T-helper 2 cell treated with Interferon-gamma antibody and Interleukin-4, amounts not matched to agents 100 ng/mL and 5 ng/mL, for 36 hours (primary cell): ENCODE results near the gene LILRA6. TPM values are rescaled to one million over a fixed set of nuclear protein-coding genes. Genes with fewer than 3 reads are reported as not detected.
"Not testable (repeated sequence)": the region's sequence is repeated elsewhere in the genome, so short reads cannot be mapped to it uniquely, and the experiment has no call there.

ENCODE experiments used
- intact Hi-C: fragments of 100-400 bp; cut with micrococcal nuclease; formaldehyde crosslinking; loops from one replicate; pipeline ENCODE4 v1.15.1; 2023
- total RNA-seq: library from RNA; stranded (reverse); gene quantifications from 2 replicates; pipeline ENCODE4 v1.2.3, GENCODE V29; 2022

Gene LILRA6
- total RNA-seq, result 0.20 TPM in 1 of 2 replicates, not detected in the other

DNA sequence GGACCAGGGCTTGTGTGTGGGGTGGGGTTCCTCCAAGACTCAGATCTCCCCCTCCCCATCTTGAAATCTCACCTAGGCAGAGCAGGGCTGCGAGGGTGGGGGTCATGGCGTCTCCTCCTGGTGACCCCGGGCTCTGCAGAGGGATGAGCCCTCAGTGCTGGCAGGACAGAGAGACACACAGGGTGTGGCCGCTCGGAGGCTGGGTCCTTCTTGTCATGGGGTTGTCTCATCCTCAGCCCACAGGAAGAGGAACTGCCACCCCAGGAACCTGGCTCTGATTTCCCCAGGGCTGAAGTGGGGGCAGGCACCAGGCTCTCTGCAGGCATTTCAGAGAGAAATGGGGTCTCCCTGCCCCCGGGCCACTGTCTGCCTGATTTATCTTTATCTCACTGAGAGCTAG is at the start of gene LILRA6:
TSS of gene LILRA6 (minus strand) at position 145 of the 400 bp plus-strand sequence.
- intact Hi-C loops, result not testable (repeated sequence)

GRCh38 chr19:54289160-54289559 is 46.6 kb upstream of the LILRA6 start:
- intact Hi-C loops, result not testable (repeated sequence)

DNA sequence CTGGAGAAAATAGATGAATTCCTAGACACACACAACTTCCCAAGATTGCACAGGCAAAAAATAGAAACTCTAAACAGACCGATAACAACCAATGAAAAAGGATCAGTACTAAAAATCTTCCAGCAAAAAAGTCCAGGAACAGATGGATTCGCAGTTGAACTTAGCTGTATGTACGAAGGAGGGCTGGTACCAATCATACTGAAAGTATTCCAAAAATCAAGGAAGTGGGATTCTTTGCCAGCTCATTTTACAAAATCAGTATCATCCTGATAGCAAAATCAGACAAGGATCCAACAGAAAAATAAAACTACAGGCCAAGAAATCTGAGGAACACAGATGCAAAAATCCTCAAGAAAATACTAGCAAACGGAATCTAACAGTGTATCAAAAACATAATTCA is 44.9 kb upstream of the LILRA6 start:
- intact Hi-C loops, result no loop called here

- intact Hi-C loops, result not testable (repeated sequence)
These were observed 43.7 kb upstream of the LILRA6 start for GRCh38 chr19:54286283-54286682.

- intact Hi-C loops, result not testable (repeated sequence)
These were observed 43.0 kb upstream of the LILRA6 start for GRCh38 chr19:54285427-54286056.

DNA sequence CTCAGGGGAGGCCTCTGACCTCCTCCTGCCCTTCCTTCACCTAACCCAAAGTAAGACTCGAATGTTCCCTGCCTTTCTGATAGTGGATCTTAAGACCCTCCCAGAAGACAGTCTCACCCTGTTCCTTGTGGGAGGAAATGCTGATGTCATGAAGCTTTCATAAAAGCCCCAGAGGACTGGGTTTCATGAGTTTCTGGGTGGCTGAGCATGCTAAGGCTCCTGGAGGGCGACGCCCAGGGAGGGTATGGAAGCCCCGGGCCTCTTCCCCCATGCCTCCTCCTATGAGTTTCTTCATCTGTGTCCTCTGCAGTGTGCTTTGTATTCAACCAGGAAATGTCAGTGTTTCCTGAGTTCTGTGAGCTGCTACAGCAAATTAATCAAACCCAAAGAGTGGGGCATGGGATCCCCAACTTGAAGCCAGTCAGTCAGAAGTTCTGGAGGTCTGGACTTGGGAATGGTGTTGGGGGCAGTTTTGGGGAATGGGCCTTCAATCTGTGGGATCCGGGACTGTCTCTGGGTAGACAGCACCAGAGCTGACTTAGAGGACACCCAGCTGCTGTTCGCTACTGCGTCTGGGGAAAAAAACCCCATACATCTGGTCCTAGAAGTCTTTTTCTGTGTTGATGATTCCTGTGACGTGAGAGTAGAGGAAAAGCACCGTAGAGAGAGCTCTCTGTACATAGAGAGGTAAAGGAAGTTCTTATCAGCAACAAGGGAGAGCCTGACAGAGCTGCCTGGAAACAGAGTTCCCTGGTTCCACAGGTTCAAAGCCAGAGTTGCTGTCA is 40.3 kb upstream of the LILRA6 start:
- intact Hi-C loops, result no loop called here

DNA sequence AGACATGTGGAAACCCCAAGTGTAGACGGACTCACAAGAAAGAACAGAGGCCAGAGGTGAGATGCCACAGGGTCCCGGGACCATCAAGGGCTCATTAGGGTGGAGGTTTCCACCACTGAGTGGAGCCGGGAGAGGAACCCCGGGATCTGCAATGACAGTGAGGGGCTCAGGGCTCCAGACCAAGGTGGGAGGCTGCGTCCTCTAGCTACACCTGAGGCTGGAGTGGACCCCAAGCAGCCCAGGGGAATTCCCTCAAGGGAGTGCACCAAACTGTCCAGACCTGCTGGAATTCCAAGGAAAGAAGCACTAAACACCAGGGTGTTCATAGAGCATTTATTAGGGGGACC is 39.1 kb upstream of the LILRA6 start:
- intact Hi-C loops, result not testable (repeated sequence)

DNA sequence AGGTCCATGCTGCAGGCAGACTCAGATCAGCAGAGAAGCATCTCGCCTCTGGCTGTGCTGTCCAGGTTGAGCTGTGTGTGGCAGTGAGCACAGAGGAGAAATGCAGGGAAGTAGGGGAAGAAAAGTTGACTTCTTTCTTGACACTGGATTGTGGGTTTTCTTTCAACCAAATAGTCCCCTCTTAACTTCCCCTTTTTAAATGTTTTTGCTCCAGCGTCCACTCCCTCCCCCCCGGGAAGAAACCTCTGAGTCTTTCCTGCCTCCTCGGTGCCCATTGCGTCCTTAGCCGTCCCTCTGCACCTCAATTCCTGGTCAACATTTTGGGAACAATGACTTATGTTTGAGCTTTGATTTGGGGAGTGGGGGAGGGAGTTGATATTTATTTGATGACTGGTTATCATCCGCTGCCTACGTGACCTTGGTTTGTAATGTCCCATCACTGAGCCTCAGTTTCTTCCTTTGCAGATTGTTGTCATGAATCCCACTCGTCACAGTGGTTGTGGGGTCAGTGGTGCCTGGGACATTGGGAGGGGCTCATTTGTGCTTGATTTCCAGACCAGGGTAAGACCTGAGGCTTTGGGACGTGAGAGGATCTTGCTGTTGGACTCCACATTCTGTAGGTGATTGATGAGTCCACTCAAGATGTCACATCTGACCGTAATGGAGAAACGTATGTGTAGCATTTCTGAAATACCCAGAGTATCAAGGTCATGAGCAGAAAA is 38.6 kb upstream of the LILRA6 start, which contains the start of gene LILRB2:
TSS of gene LILRB2 (minus strand) at position 104 of the 722 bp plus-strand sequence. CDS start 614 bp downstream, outside the sequence.
- intact Hi-C loops, result no loop called here

DNA sequence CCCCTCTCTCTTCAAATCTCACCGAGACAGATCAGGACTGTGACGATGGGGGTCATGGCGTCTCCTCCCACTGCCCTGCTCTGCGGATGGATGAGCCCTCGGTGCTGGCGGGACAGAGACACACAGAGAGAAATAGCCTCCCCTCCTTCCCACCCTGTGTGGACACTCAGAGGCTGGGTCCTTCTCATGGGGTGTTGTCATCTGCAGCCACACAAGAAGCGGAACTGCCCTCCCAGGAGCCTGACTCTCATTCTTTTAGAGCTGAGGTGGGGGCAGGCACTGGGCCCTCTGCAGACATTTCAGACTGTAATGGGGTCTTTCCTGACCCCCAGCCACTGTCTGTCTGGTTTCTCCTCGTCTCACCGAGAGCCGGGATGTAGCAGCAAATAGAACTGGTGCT is 37.9 kb upstream of the LILRA6 start:
- intact Hi-C loops, result not testable (repeated sequence)

DNA sequence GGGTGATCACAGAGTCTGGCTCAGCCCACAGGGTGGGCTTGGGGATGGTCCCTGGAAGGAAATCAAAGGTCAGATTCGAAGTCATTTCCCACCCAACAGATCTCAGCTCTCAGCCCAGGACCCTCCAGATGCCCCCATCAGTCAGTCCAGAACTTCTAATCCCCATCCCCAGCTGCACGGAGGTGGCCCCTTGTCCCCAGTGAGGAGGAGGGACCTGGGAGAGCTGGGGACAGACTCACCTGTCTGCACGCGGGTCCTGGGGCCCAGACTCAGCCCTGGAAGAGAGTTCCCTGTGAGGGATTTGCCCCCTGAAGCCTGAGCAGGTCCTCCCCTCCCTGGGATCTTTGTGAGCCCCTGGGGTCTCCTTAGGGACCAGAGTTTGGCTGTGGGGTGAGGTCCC is 37.4 kb upstream of the LILRA6 start:
- intact Hi-C loops, result not testable (repeated sequence)

DNA sequence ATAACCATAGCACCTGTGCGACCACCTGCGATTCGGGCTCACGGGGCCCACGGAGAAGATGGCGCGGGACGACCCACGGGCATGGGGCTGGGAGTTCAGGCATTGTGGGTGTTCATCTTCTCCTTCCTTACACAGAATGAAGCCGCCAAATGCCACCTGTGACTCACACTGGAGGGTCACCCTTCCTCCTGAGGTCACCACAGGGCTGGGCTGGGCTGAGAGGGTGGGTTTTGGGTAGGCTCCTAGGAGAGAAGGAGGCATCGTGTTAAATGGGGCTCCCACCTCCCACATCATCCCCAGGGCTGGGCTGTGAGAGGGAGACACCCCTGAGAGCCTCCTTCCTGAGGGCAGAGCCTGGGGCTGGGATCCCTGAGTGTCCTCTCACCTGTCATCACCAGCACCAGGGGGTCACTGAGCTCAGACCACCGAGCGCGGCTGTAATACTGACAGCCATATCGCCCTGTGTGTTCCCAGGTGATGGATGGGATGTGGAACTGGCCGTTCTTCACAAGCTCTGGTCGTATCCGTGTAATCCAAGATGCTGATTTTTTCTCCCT is 36.9 kb upstream of the LILRA6 start:
- intact Hi-C loops, result no loop called here

GRCh38 chr19:54278571-54279195 is 36.1 kb upstream of the LILRA6 start:
- intact Hi-C loops, result not testable (repeated sequence)

GRCh38 chr19:54278056-54278455 is 35.5 kb upstream of the LILRA6 start:
- intact Hi-C loops, result not testable (repeated sequence)

DNA sequence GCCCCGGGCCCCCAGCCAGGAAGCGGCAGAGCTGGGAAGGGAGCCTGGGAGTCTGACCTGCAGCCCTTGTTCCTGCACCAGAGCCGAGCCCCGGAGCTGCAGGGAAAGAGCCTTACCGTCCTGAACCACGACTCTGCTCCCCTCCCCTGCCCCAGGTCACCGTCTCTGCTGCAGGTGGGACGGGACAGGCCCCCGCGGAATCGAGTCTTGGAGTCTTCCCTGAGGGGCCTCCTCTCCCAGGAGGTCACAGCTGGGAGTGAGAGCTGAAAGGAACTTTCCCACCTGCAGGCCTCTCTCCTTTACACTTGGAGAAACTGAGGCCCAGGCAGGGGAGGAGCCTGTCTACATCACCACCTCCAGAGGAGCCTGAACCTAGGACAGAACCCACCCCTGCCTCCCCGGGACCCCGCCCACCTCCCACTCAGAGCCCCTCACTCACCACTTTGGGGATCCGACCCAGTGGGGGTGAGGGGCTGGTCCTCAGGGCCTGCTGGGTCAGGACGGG is 34.6 kb upstream of the LILRA6 start:
- intact Hi-C loops, result not testable (repeated sequence)

DNA sequence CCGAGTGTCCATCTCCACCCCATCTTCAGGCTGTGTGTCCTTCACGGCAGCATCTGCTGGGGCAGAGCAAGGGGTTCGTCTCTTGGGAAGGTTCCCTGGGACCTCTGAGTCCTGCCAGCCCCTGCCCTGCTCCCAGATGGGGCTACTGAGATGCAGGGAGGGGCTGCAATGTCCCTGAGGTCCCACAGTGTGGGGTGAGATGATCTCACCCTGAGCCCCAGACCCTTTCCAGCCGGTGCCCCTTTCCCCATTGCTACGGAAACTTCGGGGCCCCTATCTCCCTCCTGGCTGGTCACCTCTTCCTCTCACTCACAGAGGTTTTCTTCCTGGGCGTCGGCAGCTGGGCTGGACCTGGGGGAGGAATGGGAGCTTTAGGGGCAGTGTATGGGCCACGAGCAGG is 33.4 kb upstream of the LILRA6 start:
- intact Hi-C loops, result no loop called here

DNA sequence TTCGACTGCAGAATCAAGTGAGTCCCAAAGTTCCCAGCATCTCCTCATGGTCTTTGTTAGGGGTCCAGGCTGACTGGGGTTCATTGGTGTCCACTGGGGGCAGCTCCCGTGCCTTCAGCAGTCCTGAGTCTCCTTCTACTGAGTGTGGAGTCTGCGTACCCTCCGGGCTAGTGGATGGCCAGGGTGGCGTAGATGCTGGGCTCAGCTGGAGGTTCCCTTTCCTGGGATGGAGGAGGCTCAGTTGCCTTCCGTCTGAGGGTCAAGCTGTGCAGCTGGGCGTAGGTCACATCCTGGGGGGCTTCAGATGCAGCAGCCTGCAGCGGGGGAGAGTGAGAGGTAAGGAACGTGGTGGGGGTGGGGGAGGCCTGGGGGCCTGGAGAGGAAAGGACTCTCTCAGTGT is 31.9 kb upstream of the LILRA6 start:
- intact Hi-C loops, result not testable (repeated sequence)

GRCh38 chr19:54273821-54274220 is 31.2 kb upstream of the LILRA6 start:
- intact Hi-C loops, result no loop called here

DNA sequence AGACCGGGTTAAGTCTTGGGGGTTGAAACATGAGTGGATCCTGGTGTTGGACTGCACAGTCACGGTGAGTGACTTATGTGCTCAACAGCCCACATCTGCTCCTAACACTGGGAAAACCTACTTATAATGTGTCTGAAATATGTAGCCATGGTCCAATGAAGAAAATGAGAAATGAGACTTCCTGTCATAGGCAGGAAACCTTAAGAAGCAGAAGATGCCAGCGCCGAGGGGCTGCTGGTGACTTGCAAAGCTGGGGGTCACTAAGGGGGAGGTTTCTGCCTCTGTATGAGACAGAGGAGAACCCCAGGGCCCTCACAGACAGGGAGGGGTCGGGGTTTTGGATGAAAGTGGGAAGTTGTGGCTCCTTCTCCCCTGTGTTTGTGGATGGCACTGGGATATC is 29.6 kb upstream of the LILRA6 start:
- intact Hi-C loops, result not testable (repeated sequence)

DNA sequence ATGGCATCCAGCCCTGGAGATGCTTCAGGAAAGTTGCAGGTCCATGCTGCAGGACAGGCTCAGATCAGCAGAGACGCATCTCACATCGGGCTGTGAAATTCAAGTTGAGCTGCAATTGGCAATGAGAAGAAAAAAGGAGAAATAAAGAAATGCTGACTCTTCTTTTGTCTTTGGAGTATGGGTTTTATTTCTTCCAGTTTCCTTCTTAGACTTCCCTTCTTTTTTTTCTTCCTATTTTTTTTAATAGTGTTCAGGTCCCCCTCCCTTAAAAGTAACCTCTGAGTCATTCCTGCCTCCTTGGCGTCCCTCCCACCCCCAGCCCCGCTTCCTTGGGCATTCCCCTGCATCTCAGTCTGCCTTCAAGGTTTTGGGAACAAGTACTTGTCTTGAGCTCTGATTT is 29.0 kb upstream of the LILRA6 start:
- intact Hi-C loops, result not testable (repeated sequence)

DNA sequence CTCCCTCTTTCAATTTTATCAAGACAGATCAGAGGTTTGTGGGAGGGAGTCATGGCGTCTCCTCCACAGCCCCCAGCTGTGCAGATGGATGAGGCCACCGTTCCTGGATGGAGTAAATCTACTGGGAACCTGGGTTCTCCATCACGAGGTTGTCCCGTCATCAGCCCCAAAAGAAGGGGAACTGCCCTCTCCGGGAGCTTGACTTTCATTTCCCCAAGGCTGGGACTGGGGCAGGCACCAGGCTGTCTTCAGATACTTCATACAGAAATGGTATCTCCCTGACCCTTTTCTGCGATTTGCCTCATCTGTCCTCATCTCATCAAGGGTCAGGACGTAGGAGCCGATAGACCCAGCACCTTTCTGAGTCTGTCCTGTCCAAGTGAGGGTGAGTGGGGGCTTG is 28.5 kb upstream of the LILRA6 start:
- intact Hi-C loops, result no loop called here

DNA sequence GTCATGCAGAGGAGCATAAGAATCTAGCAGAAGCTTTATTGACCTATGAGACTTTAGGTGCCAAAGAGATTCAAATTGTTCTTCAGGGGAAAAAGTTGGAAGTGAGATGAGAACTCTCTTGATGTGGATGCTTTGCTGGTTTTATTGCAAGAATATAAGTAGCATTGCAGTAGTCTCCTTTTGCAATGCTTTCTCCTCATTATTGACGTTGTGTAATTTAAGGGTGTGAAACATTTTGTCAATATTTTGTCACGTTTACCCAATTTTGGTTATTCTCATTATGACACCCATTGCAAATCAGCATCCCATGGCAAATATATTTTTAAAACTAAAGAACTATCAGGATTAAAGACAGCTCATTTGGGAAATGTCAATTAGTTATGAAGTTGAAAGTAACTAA is 26.3 kb upstream of the LILRA6 start:
- intact Hi-C loops, result no loop called here
